SK-N-SH (cell line): ENCODE results near the gene GPANK1. TPM values are rescaled to one million over a fixed set of nuclear protein-coding genes. Genes with fewer than 3 reads are reported as not detected.
A peak's percentile ranks its signal among the peaks of the same experiment; 100 is the strongest.

Experiments used
- CTCF ChIA-PET: fragments of 300-600, 350-600 bp; formaldehyde crosslinking; extraction: SDS; loops from one replicate; lab custom pipeline; 2021; lab: Yijun Ruan, JAX
- POLR2A ChIA-PET: fragments of 350-600 bp; sonication (Branson Sonifier 250); formaldehyde crosslinking; extraction: SDS; loops from one replicate; lab custom pipeline; 2020; ENCODE audit warnings: antibody characterized with exemption, inconsistent platforms; lab: Yijun Ruan, JAX
- DNase-seq: peaks from one replicate; pipeline ENCODE4 v3.0.0; 2012
- H2AFZ ChIP-seq: fragments of 200-600 bp; sonication (generic); 2 replicates; pipeline ENCODE4 v1.8.1; 2016; ENCODE audit warnings: antibody characterized with exemption, mild to moderate bottlenecking, low read depth
- H3F3A ChIP-seq: fragments of 200-600 bp; sonication (generic); replicated peaks from 2 replicates; pipeline ENCODE3; 2016; ENCODE audit warnings: antibody characterized with exemption, mild to moderate bottlenecking; ENCODE audit not compliant: insufficient read depth
- H3K27ac ChIP-seq, 2 experiments: fragments of 200-500 bp in 1 of 2; fragments of 200-600 bp in 1 of 2; sonication (Bioruptor generic) in 1 of 2; sonication (generic), shearing (Covaris generic) in 1 of 2; 2 replicates each; pipeline versions ENCODE4 v1.5.1 to v1.6.1; 2014 to 2016; ENCODE audit warnings: low read depth in 2 of 2, inconsistent platforms in 1 of 2, low read length in 1 of 2, mild to moderate bottlenecking in 1 of 2, mixed read lengths in 1 of 2
- H3K27me3 ChIP-seq: fragments of 200-600 bp; sonication (generic), shearing (Covaris generic); 2 replicates; pipeline ENCODE4 v1.6.1; 2016; ENCODE audit warnings: mixed run types; ENCODE audit not compliant: insufficient read depth
- H3K36me3 ChIP-seq, 2 experiments: fragments of 200-500 bp in 1 of 2; fragments of 200-600 bp in 1 of 2; sonication (Bioruptor generic) in 1 of 2; sonication (generic) in 1 of 2; replicated peaks in 1 of 2; 2 replicates each; pipeline versions ENCODE3 to v1.5.1; 2014 to 2016; ENCODE audit warnings: low read length in 1 of 2, mild to moderate bottlenecking in 1 of 2; ENCODE audit not compliant: insufficient read depth in 2 of 2, control insufficient read depth in 1 of 2
- H3K4me1 ChIP-seq, 2 experiments: fragments of 200-500 bp in 1 of 2; fragments of 200-600 bp in 1 of 2; sonication (Bioruptor generic) in 1 of 2; sonication (generic), shearing (Covaris generic) in 1 of 2; 2 replicates each; pipeline versions ENCODE4 v1.5.1 to v1.6.1; 2014 to 2016; ENCODE audit warnings: low read depth in 1 of 2, low read length in 1 of 2, mixed run types in 1 of 2; ENCODE audit not compliant: insufficient read depth in 2 of 2, control insufficient read depth in 1 of 2
- H3K4me2 ChIP-seq: fragments of 200-600 bp; sonication (generic), shearing (Covaris generic); 2 replicates; pipeline ENCODE4 v1.6.1; 2017; ENCODE audit warnings: mixed run types
- H3K4me3 ChIP-seq, 2 experiments: fragments of 200-500 bp in 1 of 2; fragments of 200-600 bp in 1 of 2; sonication (Bioruptor generic) in 1 of 2; sonication (generic), shearing (Covaris generic) in 1 of 2; 2 replicates each; pipeline versions ENCODE4 v1.5.1 to v1.8.1; 2014 to 2016; ENCODE audit warnings: low read depth in 2 of 2, inconsistent platforms in 1 of 2, low read length in 1 of 2, mild to moderate bottlenecking in 1 of 2, mixed read lengths in 1 of 2, moderate library complexity in 1 of 2
- H3K79me2 ChIP-seq: fragments of 200-600 bp; sonication (generic); 2 replicates; pipeline ENCODE4 v1.8.1; 2017; ENCODE audit warnings: mild to moderate bottlenecking; ENCODE audit not compliant: insufficient read depth
- H3K9ac ChIP-seq: fragments of 200-600 bp; sonication (generic); 2 replicates; pipeline ENCODE4 v1.6.1; 2017; ENCODE audit warnings: mixed run types
- H3K9me2 ChIP-seq: fragments of 200-600 bp; sonication (generic); 2 replicates; pipeline ENCODE4 v1.6.1; 2017; ENCODE audit warnings: mixed run types
- H3K9me3 ChIP-seq: fragments of 200-600 bp; sonication (generic); 2 replicates; pipeline ENCODE4 v1.6.1; 2017; ENCODE audit warnings: mixed run types, mild to moderate bottlenecking, moderate library complexity
- H4K20me1 ChIP-seq: fragments of 200-600 bp; sonication (generic); 2 replicates; pipeline ENCODE4 v1.6.1; 2017; ENCODE audit warnings: mild to moderate bottlenecking, mixed run types; ENCODE audit not compliant: insufficient read depth
- EP300 ChIP-seq, 2 experiments: IDR thresholded peaks; 2 replicates each; pipeline versions ENCODE4 v1.4.0 to v1.6.1; 2012; ENCODE audit warnings: borderline replicate concordance in 1 of 2, low read depth in 1 of 2, low read length in 1 of 2
- JUND ChIP-seq: IDR thresholded peaks from 2 replicates; pipeline ENCODE4 v1.4.0; 2012
- MAX ChIP-seq: IDR thresholded peaks from 2 replicates; pipeline ENCODE4 v1.4.0; 2012; ENCODE audit warnings: low read depth
- NFIC ChIP-seq: IDR thresholded peaks from 2 replicates; pipeline ENCODE4 v1.4.0; 2012; ENCODE audit warnings: borderline replicate concordance
- POLR2AphosphoS5 ChIP-seq: IDR thresholded peaks from 2 replicates; pipeline ENCODE4 v1.6.1; 2012; ENCODE audit warnings: low read depth, low read length
- RCOR1 ChIP-seq: fragments of 150-350 bp; IDR thresholded peaks from 2 replicates; pipeline ENCODE4 v1.6.1; 2017; ENCODE audit warnings: antibody characterized with exemption, low read length
- REST ChIP-seq: IDR thresholded peaks from 2 replicates; pipeline ENCODE4 v1.6.1; 2012; ENCODE audit warnings: mild to moderate bottlenecking, low read depth, low read length, moderate library complexity
- RFX5 ChIP-seq: IDR thresholded peaks from 2 replicates; pipeline ENCODE4 v1.6.1; 2012; ENCODE audit warnings: mild to moderate bottlenecking, improper control_type of control experiment, low read length
- TAF1 ChIP-seq: IDR thresholded peaks from 2 replicates; pipeline ENCODE4 v1.6.1; 2012; ENCODE audit warnings: low read depth, mild to moderate bottlenecking, low read length, moderate library complexity, borderline replicate concordance
- TEAD4 ChIP-seq: IDR thresholded peaks from 2 replicates; pipeline ENCODE4 v1.4.0; 2012; ENCODE audit warnings: mild to moderate bottlenecking, borderline replicate concordance; ENCODE audit not compliant: insufficient read depth
- YY1 ChIP-seq: IDR thresholded peaks from 2 replicates; pipeline ENCODE4 v1.4.0; 2012; ENCODE audit warnings: low read depth, mild to moderate bottlenecking
- WGBS: methylation state at CpG from one replicate; pipeline ENCODE4 v1.1.6; 2017; ENCODE audit warnings: low lambda C conversion rate; 5-methylcytosine and 5-hydroxymethylcytosine counted together
- polyA plus RNA-seq, 3 experiments: library from polyadenylated mRNA; depleted of rRNA; stranded (reverse); fragments of >200 nt; gene quantifications; 2 replicates each; pipeline ENCODE4 v1.2.3, GENCODE V29; 2012
- TF ChIP-seq, protein P1 (sequence below): fragments of 200-600 bp; sonication (generic); IDR thresholded peaks from 2 replicates; pipeline ENCODE4 v1.6.1; 2017; ENCODE audit warnings: antibody characterized with exemption, mild to moderate bottlenecking, moderate library complexity
- TF ChIP-seq, protein P2 (sequence below): IDR thresholded peaks from 2 replicates; pipeline ENCODE4 v1.4.0; 2012; ENCODE audit warnings: low read depth, borderline replicate concordance
- TF ChIP-seq, protein P3 (sequence below): IDR thresholded peaks from 2 replicates; pipeline ENCODE4 v1.4.0; 2012; ENCODE audit warnings: low read depth, borderline replicate concordance

Gene GPANK1
- polyA plus RNA-seq, 1 of the 3 experiments (the other 2 are of a cell fraction), result 19.1 TPM

DNA sequence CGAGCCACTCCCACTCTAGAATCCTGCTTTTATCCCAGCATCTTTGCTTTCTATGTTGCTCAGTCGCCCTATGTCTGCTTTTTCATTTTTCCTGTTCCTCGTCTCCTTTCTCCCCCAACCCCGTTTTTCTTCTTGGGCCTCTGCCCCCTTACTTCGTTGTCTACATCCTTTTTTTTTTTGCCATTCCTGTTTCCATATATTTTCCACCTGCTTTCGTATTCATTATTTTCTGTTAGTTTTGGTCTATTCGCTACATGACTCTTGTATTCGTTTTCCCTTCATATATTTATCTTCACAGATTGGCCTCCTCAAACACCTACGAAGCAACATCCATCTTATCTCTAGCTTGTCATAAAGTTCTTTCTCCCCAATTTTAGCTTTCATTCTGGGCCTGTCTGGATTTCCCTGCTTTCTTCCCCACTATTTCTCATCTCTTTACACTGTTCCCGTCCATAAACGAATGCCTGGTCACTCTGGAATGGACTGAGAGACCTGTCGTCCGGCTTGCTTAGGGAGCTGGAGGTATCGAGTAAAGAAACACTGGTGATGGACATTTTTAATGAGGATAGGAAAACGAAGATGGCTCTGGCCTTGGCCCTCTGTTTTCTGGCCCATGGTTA, 43.4 kb downstream of the GPANK1 start:
- DNase-seq, result peak; percentile 16
- WGBS, result 2% methylated on average over 15 of the region's 15 CpGs
- H3K9me2 ChIP-seq, result no peaks in the 10 kb centered on the region
- H3K27ac ChIP-seq, result peak overlapping the region; percentile 96 to 99
- peak overlapping the region; percentile 87 to 98 for H3K4me3 ChIP-seq
- H3F3A ChIP-seq, result peaks cover 16% of the 10 kb centered on the region
- peaks cover 58% of the 10 kb centered on the region for H3K79me2 ChIP-seq
- CTCF ChIA-PET, result interaction anchor here (0.9 to 2.1 kb wide), 5 partner anchors 10 to 76 kb away, joined by 3 to 11 read pairs (median 5); partner anchors contain the start of gene ATP6V1G2
- H3K9me3 ChIP-seq, result no peaks in the 10 kb centered on the region
- peak overlapping the region; percentile 99 for H3K9ac ChIP-seq
- peaks cover 40 to 49% of the 10 kb centered on the region in 2 experiments for H3K36me3 ChIP-seq
- H3K4me1 ChIP-seq, result peaks cover 10 to 11% of the 10 kb centered on the region in 2 experiments
- H3K27me3 ChIP-seq, result no peaks in the 10 kb centered on the region
- H3K4me2 ChIP-seq, result peak overlapping the region; percentile 97
- 0 out of 2 replicates have a peak, but pooled peaks have one; percentile 0 for TF ChIP-seq POLR2AphosphoS5
- no peak for TF ChIP-seq REST
- no peak for TF ChIP-seq EP300 (IDR thresholded peaks at IDR 0.05; ENCODE audit: borderline replicate concordance in 1 of 2, low read depth in 1 of 2, low read length in 1 of 2)
- POLR2A ChIA-PET, result interaction anchor here (1.0 to 4.0 kb wide), 4 partner anchors 8 to 1351 kb away, joined by 3 to 18 read pairs (median 4); partner anchors contain the start of genes BAG6 and DDX39B
- no peak overlapping the region for H2AFZ ChIP-seq
- H4K20me1 ChIP-seq, result peaks cover 28% of the 10 kb centered on the region

DNA sequence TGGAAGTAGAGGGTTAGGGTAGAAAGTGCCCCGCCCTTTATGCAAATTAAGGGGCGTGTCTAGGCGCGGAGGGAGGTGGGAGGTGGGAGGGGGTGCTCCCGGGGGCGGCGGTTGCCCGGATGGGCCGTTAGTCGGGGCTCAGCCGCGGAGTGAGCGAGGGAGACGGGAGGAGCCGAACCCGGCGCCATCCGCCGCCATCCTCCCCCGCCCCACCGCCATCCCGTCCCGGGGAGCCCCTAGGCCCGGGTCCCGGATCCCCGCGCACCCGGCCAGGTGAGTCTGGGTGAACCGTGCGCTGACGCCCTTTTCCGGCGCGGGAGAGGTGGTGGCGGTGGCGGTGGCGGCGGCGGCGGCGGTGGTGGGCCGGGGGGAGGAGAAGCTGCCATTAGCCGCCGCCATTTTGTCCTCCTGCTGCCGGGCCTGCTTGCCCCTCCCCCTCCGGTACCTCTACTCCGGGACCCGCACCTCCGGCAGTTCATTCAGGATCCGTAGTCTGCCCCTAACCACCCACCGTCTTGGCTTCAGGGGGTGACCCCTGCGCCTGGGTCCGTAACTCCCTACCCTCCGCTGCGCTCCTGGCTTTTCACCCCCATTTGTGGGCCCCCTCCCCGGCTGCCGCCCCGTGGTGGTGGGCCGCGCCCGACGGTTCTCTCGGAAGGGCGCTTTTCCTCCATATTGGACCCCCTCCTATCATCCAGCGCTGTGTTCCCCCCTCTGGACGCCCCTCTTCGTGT, 44.0 kb downstream of the GPANK1 start, which contains the start of gene PRRC2A:
Gene PRRC2A, plus strand, starts transcription at position 130 of the 734 bp plus-strand sequence. CDS start 2,075 bp downstream, outside the sequence.
- H3K79me2 ChIP-seq, result peaks cover 52% of the 10 kb centered on the region
- no peaks in the 10 kb centered on the region for H3K9me3 ChIP-seq
- no peaks in the 10 kb centered on the region for H3K27me3 ChIP-seq
- peak within 1 kb of the TSS; percentile 87 to 98 for H3K4me3 ChIP-seq
- peaks cover 28% of the 10 kb centered on the region for H4K20me1 ChIP-seq
- no peaks in the 10 kb centered on the region for H3K9me2 ChIP-seq
- peak within 1 kb of the TSS; percentile 87 for H2AFZ ChIP-seq
- peaks cover 16% of the 10 kb centered on the region for H3F3A ChIP-seq
- CTCF ChIA-PET, result interaction anchor here (1.0 to 2.1 kb wide), 3 partner anchors 22 to 74 kb away, joined by 3 to 11 read pairs (median 4); partner anchors contain the start of gene ATP6V1G2
- H3K36me3 ChIP-seq, result peaks cover 33 to 43% of the 10 kb centered on the region in 2 experiments
- DNase-seq, result peak; percentile 90
- peak within 1 kb of the TSS; percentile 99 for H3K9ac ChIP-seq
- POLR2A ChIA-PET, result interaction anchor here (1.0 to 4.0 kb wide), 4 partner anchors 9 to 1351 kb away, joined by 3 to 18 read pairs (median 4); partner anchors contain the start of genes BAG6 and DDX39B
- H3K4me2 ChIP-seq, result peak within 1 kb of the TSS; percentile 97
- H3K27ac ChIP-seq, result peak within 1 kb of the TSS; percentile 99
- peaks cover 10 to 11% of the 10 kb centered on the region in 2 experiments for H3K4me1 ChIP-seq
- 3% methylated on average over 35 of the region's 67 CpGs for WGBS
- TF ChIP-seq JUND (no peak), MAX (peak; percentile 8), TEAD4 (peak; percentile 23; the same call in 1 of the 2 replicates), TAF1 (peak; percentile 83), RFX5 (no peak), POLR2AphosphoS5 (peak; percentile 74), RCOR1 (no peak), YY1 (peak; percentile 96), NFIC (0 out of 2 replicates have a peak, but pooled peaks have one; percentile 5), EP300 (IDR thresholded peaks at IDR 0.05; ENCODE audit: borderline replicate concordance in 1 of 2, low read depth in 1 of 2, low read length in 1 of 2) (no peak; a peak in 1 of 4 replicates)
- TF ChIP-seq, protein P1, sequence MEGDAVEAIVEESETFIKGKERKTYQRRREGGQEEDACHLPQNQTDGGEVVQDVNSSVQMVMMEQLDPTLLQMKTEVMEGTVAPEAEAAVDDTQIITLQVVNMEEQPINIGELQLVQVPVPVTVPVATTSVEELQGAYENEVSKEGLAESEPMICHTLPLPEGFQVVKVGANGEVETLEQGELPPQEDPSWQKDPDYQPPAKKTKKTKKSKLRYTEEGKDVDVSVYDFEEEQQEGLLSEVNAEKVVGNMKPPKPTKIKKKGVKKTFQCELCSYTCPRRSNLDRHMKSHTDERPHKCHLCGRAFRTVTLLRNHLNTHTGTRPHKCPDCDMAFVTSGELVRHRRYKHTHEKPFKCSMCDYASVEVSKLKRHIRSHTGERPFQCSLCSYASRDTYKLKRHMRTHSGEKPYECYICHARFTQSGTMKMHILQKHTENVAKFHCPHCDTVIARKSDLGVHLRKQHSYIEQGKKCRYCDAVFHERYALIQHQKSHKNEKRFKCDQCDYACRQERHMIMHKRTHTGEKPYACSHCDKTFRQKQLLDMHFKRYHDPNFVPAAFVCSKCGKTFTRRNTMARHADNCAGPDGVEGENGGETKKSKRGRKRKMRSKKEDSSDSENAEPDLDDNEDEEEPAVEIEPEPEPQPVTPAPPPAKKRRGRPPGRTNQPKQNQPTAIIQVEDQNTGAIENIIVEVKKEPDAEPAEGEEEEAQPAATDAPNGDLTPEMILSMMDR, result no peak
- TF ChIP-seq, protein P2, sequence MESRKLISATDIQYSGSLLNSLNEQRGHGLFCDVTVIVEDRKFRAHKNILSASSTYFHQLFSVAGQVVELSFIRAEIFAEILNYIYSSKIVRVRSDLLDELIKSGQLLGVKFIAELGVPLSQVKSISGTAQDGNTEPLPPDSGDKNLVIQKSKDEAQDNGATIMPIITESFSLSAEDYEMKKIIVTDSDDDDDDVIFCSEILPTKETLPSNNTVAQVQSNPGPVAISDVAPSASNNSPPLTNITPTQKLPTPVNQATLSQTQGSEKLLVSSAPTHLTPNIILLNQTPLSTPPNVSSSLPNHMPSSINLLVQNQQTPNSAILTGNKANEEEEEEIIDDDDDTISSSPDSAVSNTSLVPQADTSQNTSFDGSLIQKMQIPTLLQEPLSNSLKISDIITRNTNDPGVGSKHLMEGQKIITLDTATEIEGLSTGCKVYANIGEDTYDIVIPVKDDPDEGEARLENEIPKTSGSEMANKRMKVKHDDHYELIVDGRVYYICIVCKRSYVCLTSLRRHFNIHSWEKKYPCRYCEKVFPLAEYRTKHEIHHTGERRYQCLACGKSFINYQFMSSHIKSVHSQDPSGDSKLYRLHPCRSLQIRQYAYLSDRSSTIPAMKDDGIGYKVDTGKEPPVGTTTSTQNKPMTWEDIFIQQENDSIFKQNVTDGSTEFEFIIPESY, result 0 out of 2 replicates have a peak, but pooled peaks have one; percentile 47
- TF ChIP-seq, protein P3, sequence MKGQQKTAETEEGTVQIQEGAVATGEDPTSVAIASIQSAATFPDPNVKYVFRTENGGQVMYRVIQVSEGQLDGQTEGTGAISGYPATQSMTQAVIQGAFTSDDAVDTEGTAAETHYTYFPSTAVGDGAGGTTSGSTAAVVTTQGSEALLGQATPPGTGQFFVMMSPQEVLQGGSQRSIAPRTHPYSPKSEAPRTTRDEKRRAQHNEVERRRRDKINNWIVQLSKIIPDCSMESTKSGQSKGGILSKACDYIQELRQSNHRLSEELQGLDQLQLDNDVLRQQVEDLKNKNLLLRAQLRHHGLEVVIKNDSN, result no peak
